ENCODE measurements around the gene TRIB2. TPM values are rescaled to one million over a fixed set of nuclear protein-coding genes. Genes with fewer than 3 reads are reported as not detected.

TRIB2 gene
- total RNA-seq, 4 donors from 2014 or later = 182 to 554 (median 315) TPM

DNA sequence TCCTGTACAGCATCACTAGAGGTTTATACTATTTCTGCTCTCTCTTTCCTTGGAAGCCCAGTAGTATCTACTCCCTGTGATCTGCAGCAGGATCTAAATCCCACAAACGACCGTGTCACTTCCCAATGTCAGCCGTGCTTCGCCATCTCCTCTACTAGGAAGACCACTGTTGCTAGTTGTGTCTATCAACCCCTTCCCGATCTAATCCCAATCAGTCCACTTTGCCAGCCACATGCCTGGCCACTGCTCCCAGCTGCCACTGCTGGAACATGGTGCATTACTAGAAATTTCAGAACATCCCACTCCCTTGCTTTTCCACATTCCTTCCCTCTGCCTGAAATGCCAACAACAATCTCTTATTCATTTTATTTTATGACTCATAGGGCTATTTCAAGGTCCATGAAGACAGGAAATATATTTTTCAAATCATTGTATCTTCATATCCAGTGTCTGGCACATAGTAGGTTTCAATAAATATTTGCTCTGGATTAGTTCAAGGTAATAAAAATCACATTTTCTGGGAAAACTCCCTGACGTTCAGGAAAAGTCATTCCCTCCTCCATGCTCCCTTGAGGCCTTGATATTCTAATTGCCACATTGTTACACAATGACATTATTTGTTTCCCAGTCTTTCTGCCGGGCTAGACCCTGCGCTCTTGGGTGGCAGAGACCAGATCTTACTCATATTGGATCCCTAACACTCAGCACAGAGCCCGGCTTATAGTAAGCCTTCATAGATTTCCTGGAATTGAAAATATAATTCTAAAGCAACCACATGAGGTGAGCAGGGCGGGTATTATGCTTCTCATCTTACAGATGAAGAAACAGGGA, 2.1 kb upstream of the TRIB2 start:
- TF ChIP-seq EP300 (IDR thresholded peaks at IDR 0.05) (peak in 1 of 2 donors; percentile 85), POLR2A (IDR thresholded peaks at IDR 0.05) (no peak), CTCF (IDR thresholded peaks at IDR 0.05) (no peak)
- Histone ChIP-seq H3K27ac (peak overlapping the region; percentile 91 to 96 (median 94)), H3K4me3 (peak overlapping the region in 1 of 4 donors; percentile 3), H3K4me1 (peaks cover 0 to 37% (median 18%) of the 10 kb centered on the region in 4 donors), H3K9me3 (no peaks in the 10 kb centered on the region), H3K27me3 (no peaks in the 10 kb centered on the region), H3K36me3 (no peaks in the 10 kb centered on the region)
- WGBS, 2 donors = 46% methylated on average over 10 of the region's 10 CpGs
- no peak for DNase-seq (ENCODE audit: low spot score in 2 of 2)

DNA sequence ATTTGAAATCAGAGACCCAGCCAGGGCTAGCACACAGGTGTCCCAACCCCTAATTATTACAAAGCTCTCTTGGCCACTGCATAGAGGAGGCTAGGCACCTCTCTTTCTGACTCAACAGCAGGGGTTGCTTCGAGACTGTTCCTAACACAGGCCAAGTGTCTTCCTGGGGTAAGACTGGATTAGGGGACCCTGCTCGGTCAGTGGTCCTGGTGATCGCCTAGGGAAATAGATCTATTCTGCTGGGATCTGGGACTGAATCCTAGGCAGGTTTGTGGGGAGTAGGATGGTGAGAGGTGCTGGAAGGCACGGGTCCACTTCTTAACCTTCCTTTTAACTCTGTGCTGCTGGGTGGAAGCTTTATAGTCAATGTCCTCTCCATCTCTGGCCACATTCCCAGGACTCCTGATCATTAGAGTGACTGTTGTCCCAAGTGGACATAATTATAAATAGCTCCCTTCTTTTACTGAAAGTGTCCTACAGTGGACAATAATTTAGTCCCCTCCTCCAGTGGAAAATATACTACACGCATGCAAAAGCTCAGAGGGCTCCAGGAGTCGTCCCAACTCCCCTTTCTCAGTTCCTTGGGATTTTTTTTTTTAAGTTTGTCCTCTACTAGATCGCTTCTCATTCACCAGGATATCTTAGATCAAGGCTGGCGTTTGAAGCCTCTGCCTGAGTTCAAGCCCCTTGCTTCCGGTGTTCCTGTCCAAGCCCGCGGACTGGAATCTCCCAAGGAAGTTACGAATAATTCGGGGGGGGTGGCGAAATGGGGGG, 1.3 kb upstream of the TRIB2 start:
- WGBS, 2 donors = 23% methylated on average over 14 of the region's 14 CpGs
- Histone ChIP-seq H3K36me3 (no peaks in the 10 kb centered on the region), H3K27ac (peak overlapping the region; percentile 91 to 96 (median 94)), H3K4me1 (peaks cover 0 to 38% (median 16%) of the 10 kb centered on the region in 4 donors), H3K4me3 (peak overlapping the region; percentile 85 to 91 (median 86)), H3K9me3 (no peaks in the 10 kb centered on the region), H3K27me3 (no peaks in the 10 kb centered on the region)
- TF ChIP-seq CTCF (IDR thresholded peaks at IDR 0.05) = no peak
- TF ChIP-seq POLR2A (IDR thresholded peaks at IDR 0.05) = no peak
- no peak for TF ChIP-seq EP300 (IDR thresholded peaks at IDR 0.05)
- no peak for DNase-seq (ENCODE audit: low spot score in 2 of 2)

DNA sequence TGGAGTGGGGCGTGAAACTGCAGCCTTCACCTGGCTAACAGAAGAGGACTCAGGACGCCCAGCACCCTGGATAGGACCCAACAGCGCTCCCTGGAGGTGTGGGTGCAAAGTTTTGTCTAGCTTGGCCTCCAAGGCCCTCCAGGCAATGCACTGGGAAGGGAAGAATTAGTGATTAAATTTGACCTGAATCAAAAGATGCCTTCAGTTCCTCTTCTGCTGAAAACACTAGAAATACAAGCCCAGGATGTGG, 779 bp upstream of the TRIB2 start:
- no peak for TF ChIP-seq EP300 (IDR thresholded peaks at IDR 0.05)
- TF ChIP-seq CTCF (IDR thresholded peaks at IDR 0.05) = peak; percentile 39 to 70 (median 61)
- H3K36me3 ChIP-seq = no peaks in the 10 kb centered on the region
- H3K4me3 ChIP-seq = peak overlapping the region; percentile 85 to 91 (median 86)
- peak overlapping the region; percentile 91 to 96 (median 94) for H3K27ac ChIP-seq
- 0 to 3% methylated on average over 3 of the region's 3 CpGs for WGBS, 2 donors
- DNase-seq (ENCODE audit: low spot score in 2 of 2) = peak in 1 of 2 donors; percentile 48
- peaks cover 0 to 43% (median 16%) of the 10 kb centered on the region in 4 donors for H3K4me1 ChIP-seq
- H3K27me3 ChIP-seq = no peaks in the 10 kb centered on the region
- H3K9me3 ChIP-seq = no peaks in the 10 kb centered on the region

DNA sequence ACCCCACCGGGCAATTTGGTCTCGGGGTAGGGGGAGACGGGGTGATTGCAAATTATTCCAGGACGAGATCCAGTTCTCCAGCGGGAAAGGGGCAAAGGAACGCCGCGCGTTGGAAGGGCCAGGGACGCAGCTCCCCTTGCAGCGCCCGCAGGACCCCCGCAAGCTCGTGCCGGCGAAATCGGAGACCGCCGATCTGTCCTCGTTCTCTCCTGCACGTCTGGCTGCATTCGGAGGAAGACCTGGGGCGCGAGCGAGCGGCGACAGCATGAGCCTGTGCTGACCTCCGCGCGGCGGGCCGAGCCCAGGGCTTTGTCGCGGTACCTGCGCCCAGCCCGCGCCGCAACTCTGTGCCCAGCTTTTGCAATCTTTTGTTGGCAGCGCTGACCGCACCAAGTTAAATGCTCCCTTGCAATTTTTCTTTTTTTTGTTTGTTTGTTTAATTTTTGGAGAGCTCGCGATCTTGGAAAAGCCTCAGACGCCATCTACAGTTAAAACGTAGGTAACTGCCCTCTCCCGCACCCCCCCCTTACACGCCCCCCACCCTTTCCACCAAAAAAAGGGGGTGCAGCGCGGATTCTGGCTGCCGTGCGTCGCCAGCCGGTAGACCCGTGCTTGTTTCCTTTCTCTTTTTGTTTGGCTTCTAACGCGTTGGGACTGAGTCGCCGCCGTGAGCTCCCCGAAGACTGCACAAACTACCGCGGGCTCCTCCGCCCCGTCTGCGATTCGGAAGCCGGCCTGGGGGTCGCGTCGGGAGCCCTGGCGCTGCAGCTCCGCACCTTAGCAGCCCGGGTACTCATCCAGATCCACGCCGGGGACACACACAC, 667 bp downstream of the TRIB2 start:
- TF ChIP-seq EP300 (IDR thresholded peaks at IDR 0.05) = peak in 1 of 2 donors; percentile 15
- peak in 4 of 5 experiments; percentile 37 to 64 (median 52) for TF ChIP-seq CTCF (IDR thresholded peaks at IDR 0.05)
- peak in 1 of 2 donors; percentile 0 for TF ChIP-seq POLR2A (IDR thresholded peaks at IDR 0.05)
- Histone ChIP-seq H3K9me3 (no peaks in the 10 kb centered on the region), H3K27ac (peak overlapping the region; percentile 91 to 96 (median 94)), H3K4me1 (peaks cover 0 to 55% (median 16%) of the 10 kb centered on the region in 4 donors), H3K27me3 (no peaks in the 10 kb centered on the region), H3K36me3 (no peaks in the 10 kb centered on the region), H3K4me3 (peak overlapping the region; percentile 85 to 91 (median 86))
- peak in 1 of 2 donors; percentile 34 for DNase-seq (ENCODE audit: low spot score in 2 of 2)
- 0 to 1% methylated on average over 55 to 74 of the region's 74 CpGs for WGBS, 2 donors

All from tibial nerve (tissue), 4 donors.